Activated CD8-positive, alpha-beta T cell treated with anti-CD3 and anti-CD28 coated beads for 36 hours (primary cell): ENCODE data around the gene TMEM187. TPM values are rescaled to one million over a fixed set of nuclear protein-coding genes. Genes with fewer than 3 reads are reported as not detected.

ENCODE experiments used
- microRNA-seq: library from miRNA; unstranded; fragments of <30 nt; microRNA quantifications from one replicate; pipeline ENCODE4 v1.2.0, GENCODE V29; 2022; ENCODE audit warnings: borderline microRNAs expressed, borderline replicate concordance
- total RNA-seq, 2 experiments: library from RNA; stranded (reverse); gene quantifications; one replicate each; pipeline ENCODE4 v1.2.3, GENCODE V29; 2021

The TMEM187 gene
- total RNA-seq, 2 experiments from 2014 or later: 4.4 to 4.5 TPM

Small RNAs within 50 kb of the gene (microRNA-seq; reads per million reads assigned to microRNA genes)
- gene MIR3202-1 (not detected), gene MIR3202-2 (not detected), gene MIR718 (not detected)

Other genes starting within 250 kb of the TMEM187 start
- 100 to 1,000 TPM in 1 of 2 experiments, 10 to 100 TPM in 1; 97.6 to 102 TPM for gene BCAP31, start 248.4 kb upstream of the TMEM187 start, total RNA-seq
- 1 to 10 TPM; 3.9 to 4.4 TPM for gene ABCD1, start 247.9 kb upstream of the TMEM187 start, total RNA-seq
- 1 to 10 TPM; 7.7 to 8.2 TPM for gene PLXNB3, start 208.5 kb upstream of the TMEM187 start, total RNA-seq
- gene SRPK3, start 191.7 kb upstream of the TMEM187 start, total RNA-seq: under 1 TPM in 1 of 2 experiments, not detected in 1; 0.09 TPM
- 10 to 100 TPM; 54.3 to 56.9 TPM for gene IDH3G, start 178.4 kb upstream of the TMEM187 start, total RNA-seq
- gene SSR4, start 178.1 kb upstream of the TMEM187 start, total RNA-seq: 100 to 1,000 TPM; 152 to 153 TPM
- gene PDZD4, start 142.2 kb upstream of the TMEM187 start, total RNA-seq: 1 to 10 TPM; 1.4 to 2.6 TPM
- 1 to 10 TPM; 2.1 to 2.2 TPM for gene L1CAM, start 86.6 kb upstream of the TMEM187 start, total RNA-seq
- gene AVPR2, start 68.1 kb upstream of the TMEM187 start, total RNA-seq: not detected
- gene ARHGAP4, start 46.5 kb upstream of the TMEM187 start, total RNA-seq: 100 to 1,000 TPM; 128 to 130 TPM
- 100 to 1,000 TPM; 123 to 136 TPM for gene NAA10, start 37.7 kb upstream of the TMEM187 start, total RNA-seq
- gene RENBP, start 28.1 kb upstream of the TMEM187 start, total RNA-seq: 10 to 100 TPM; 14.3 to 15.8 TPM
- gene HCFC1, start 936 bp upstream of the TMEM187 start, total RNA-seq: 100 to 1,000 TPM; 115 to 116 TPM
- gene IRAK1, start 47.1 kb downstream of the TMEM187 start, total RNA-seq: 100 to 1,000 TPM; 134 to 136 TPM
- 10 to 100 TPM; 63.7 to 65.1 TPM for gene MECP2, start 125.0 kb downstream of the TMEM187 start, total RNA-seq
- not detected for gene OPN1LW, start 171.5 kb downstream of the TMEM187 start, total RNA-seq
- gene OPN1MW, start 209.8 kb downstream of the TMEM187 start, total RNA-seq: not detected
- gene OPN1MW2, start 247.0 kb downstream of the TMEM187 start, total RNA-seq: not detected